ENCODE data around the gene HOXD12. TPM values are rescaled to one million over a fixed set of nuclear protein-coding genes. Genes with fewer than 3 reads are reported as not detected.

The HOXD12 gene
- total RNA-seq, 4 donors from 2014 or later: not detected

- peaks cover 0 to 35% (median 12%) of the 10 kb centered on the region in 4 donors for H3K4me1 ChIP-seq
- no peak for TF ChIP-seq POLR2A (IDR thresholded peaks at IDR 0.05)
- TF ChIP-seq, protein P1, sequence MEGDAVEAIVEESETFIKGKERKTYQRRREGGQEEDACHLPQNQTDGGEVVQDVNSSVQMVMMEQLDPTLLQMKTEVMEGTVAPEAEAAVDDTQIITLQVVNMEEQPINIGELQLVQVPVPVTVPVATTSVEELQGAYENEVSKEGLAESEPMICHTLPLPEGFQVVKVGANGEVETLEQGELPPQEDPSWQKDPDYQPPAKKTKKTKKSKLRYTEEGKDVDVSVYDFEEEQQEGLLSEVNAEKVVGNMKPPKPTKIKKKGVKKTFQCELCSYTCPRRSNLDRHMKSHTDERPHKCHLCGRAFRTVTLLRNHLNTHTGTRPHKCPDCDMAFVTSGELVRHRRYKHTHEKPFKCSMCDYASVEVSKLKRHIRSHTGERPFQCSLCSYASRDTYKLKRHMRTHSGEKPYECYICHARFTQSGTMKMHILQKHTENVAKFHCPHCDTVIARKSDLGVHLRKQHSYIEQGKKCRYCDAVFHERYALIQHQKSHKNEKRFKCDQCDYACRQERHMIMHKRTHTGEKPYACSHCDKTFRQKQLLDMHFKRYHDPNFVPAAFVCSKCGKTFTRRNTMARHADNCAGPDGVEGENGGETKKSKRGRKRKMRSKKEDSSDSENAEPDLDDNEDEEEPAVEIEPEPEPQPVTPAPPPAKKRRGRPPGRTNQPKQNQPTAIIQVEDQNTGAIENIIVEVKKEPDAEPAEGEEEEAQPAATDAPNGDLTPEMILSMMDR (IDR thresholded peaks at IDR 0.05): no peak
- no peak overlapping the region for H3K27ac ChIP-seq
- no peaks in the 10 kb centered on the region for H3K36me3 ChIP-seq
- H3K27me3 ChIP-seq: peaks cover 4 to 98% of the 10 kb centered on the region in 2 donors
- H3K9me3 ChIP-seq: no peaks in the 10 kb centered on the region
- DNase-seq (ENCODE audit: low spot score in 2 of 2): no peak
- H3K4me3 ChIP-seq: no peak overlapping the region
- WGBS, 2 donors: 7 to 11% methylated on average over 29 to 31 of the region's 31 CpGs
These were observed 8.0 kb upstream of the HOXD12 start for GRCh38 chr2:176091329-176092258.

DNA sequence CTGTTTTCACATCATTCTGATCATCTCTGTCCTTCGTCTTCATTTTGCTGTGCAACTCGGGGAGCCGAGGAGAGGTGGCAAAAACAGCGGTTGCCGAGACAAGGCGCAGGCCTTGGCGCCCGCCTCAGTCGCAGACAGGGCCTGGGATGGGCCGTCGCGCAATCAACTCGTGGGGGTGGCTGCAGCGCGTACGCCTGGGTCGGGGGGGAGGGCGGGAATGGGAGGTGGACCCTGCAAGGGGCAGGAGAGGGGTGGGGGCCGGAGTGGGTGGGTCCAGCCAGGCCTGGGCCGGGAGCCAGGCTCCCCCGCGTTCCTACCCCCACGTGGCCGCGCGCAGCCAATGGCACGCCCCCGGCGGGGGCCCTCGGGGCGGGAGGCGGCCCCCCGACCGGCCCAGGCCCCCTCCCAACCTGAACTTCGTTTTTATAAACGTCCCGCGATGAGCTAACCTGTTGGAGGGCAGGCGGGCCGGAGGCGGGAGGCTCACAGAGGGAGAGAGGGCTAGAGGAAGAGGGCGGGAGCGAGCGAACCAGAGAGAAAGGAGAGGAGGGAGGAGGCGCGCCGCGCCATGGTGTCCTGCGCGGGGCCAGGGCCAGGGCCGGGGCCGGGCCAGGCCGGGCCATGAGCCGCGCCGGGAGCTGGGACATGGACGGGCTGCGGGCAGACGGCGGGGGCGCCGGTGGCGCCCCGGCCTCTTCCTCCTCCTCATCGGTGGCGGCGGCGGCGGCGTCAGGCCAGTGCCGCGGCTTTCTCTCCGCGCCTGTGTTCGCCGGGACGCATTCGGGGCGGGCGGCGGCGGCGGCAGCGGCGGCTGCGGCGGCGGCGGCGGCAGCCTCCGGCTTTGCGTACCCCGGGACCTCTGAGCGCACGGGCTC, 7.1 kb upstream of the HOXD12 start, which contains the start of gene HOXD13:
TSS of gene HOXD13 (plus strand) at position 452 of the 875 bp plus-strand sequence. CDS start at position 622, 170 bp downstream.
- Histone ChIP-seq H3K27me3 (peaks cover 8 to 98% of the 10 kb centered on the region in 2 donors), H3K4me3 (peak within 1 kb of the TSS in 1 of 4 donors; percentile 42), H3K4me1 (peaks cover 0 to 44% (median 12%) of the 10 kb centered on the region in 4 donors), H3K36me3 (no peaks in the 10 kb centered on the region), H3K27ac (no peak within 1 kb of the TSS), H3K9me3 (no peaks in the 10 kb centered on the region)
- 3 to 4% methylated on average over 38 to 70 of the region's 95 CpGs for WGBS, 2 donors
- no peak for DNase-seq (ENCODE audit: low spot score in 2 of 2)
- TF ChIP-seq POLR2A (IDR thresholded peaks at IDR 0.05): no peak
- TF ChIP-seq, protein P1 (IDR thresholded peaks at IDR 0.05): no peak
- TF ChIP-seq EP300 (IDR thresholded peaks at IDR 0.05): no peak

DNA sequence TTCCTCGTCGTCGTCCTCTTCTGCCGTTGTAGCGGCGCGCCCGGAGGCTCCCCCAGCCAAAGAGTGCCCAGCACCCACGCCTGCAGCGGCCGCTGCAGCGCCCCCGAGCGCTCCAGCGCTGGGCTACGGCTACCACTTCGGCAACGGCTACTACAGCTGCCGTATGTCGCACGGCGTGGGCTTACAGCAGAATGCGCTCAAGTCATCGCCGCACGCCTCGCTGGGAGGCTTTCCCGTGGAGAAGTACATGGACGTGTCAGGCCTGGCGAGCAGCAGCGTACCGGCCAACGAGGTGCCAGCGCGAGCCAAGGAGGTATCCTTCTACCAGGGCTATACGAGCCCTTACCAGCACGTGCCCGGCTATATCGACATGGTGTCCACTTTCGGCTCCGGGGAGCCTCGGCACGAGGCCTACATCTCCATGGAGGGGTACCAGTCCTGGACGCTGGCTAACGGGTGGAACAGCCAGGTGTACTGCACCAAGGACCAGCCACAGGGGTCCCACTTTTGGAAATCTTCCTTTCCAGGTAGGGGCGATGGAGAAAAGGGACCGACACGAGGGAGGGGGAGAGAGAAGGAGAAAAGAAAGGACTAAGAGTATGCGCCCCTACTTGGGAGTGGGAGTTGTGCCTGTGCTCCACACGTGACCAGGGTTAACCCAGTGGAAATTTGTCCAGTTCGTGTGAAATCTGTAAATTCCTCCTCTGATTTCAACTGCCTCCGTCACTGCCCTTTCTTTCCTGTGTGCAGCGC, 6.3 kb upstream of the HOXD12 start:
- no peaks in the 10 kb centered on the region for H3K36me3 ChIP-seq
- DNase-seq (ENCODE audit: low spot score in 2 of 2): no peak
- H3K27me3 ChIP-seq: peaks cover 8 to 98% of the 10 kb centered on the region in 2 donors
- WGBS, 2 donors: 3 to 8% methylated on average over 24 to 49 of the region's 53 CpGs
- no peaks in the 10 kb centered on the region for H3K9me3 ChIP-seq
- no peak for TF ChIP-seq EP300 (IDR thresholded peaks at IDR 0.05)
- no peak for TF ChIP-seq POLR2A (IDR thresholded peaks at IDR 0.05)
- TF ChIP-seq, protein P1 (IDR thresholded peaks at IDR 0.05): no peak
- no peak overlapping the region for H3K27ac ChIP-seq
- peaks cover 0 to 46% (median 10%) of the 10 kb centered on the region in 4 donors for H3K4me1 ChIP-seq
- H3K4me3 ChIP-seq: peak overlapping the region in 1 of 4 donors; percentile 42

DNA sequence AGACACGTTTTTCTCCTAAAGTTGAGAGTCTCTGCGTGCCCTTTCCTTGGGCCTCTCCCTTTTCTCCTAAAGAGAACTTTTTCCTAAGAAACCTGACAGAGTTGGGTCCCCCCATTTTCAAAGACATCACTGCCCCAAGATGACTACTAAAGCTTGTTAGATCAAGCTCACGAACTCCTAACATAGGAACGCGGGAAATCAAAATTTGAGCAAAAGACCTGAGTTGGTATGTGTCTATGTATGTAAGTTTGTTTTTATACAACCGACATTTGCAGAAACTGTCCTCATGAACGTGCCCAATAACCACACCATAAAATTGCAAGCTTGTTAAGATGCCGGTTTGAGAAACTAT, 5.7 kb upstream of the HOXD12 start:
- no peaks in the 10 kb centered on the region for H3K9me3 ChIP-seq
- H3K27ac ChIP-seq: no peak overlapping the region
- no peak for TF ChIP-seq POLR2A (IDR thresholded peaks at IDR 0.05)
- no peak for TF ChIP-seq EP300 (IDR thresholded peaks at IDR 0.05)
- TF ChIP-seq, protein P1 (IDR thresholded peaks at IDR 0.05): no peak
- 10 to 13% methylated on average over 8 of the region's 8 CpGs for WGBS, 2 donors
- H3K4me1 ChIP-seq: peaks cover 0 to 48% (median 11%) of the 10 kb centered on the region in 4 donors
- no peaks in the 10 kb centered on the region for H3K36me3 ChIP-seq
- H3K4me3 ChIP-seq: no peak overlapping the region
- no peak for DNase-seq (ENCODE audit: low spot score in 2 of 2)
- peaks cover 8 to 98% of the 10 kb centered on the region in 2 donors for H3K27me3 ChIP-seq
